HS-5 (cell line): ENCODE measurements around the gene DNAJC10.
"Not testable (repeated sequence)": the region's sequence is repeated elsewhere in the genome, so short reads cannot be mapped to it uniquely, and the experiment has no call there.

ENCODE experiments used
- DNase-seq: peaks from one replicate; pipeline ENCODE4 v3.0.0-alpha.2; 2012; ENCODE audit warnings: low read depth

The DNAJC10 gene

GRCh38 chr2:182726473-182726872, 10.4 kb downstream of the DNAJC10 start:
- DNase-seq: no peak

GRCh38 chr2:182728014-182728413, 12.0 kb downstream of the DNAJC10 start:
- DNase-seq: no peak

- no peak for DNase-seq
These were observed 13.8 kb downstream of the DNAJC10 start for GRCh38 chr2:182729710-182730339.

- no peak for DNase-seq
These were observed 14.4 kb downstream of the DNAJC10 start for GRCh38 chr2:182730486-182730885.

- no peak for DNase-seq
These were observed 16.7 kb downstream of the DNAJC10 start for GRCh38 chr2:182732736-182733135.

- no peak for DNase-seq
These were observed 17.5 kb downstream of the DNAJC10 start for GRCh38 chr2:182733572-182733971.

GRCh38 chr2:182736856-182737255, 20.8 kb downstream of the DNAJC10 start:
- DNase-seq: not testable (repeated sequence)

- DNase-seq: no peak
These were observed 24.6 kb downstream of the DNAJC10 start for GRCh38 chr2:182740701-182741100.

- DNase-seq: no peak
These were observed 25.6 kb downstream of the DNAJC10 start for GRCh38 chr2:182741620-182742019.

GRCh38 chr2:182744490-182744889, 28.4 kb downstream of the DNAJC10 start:
- no peak for DNase-seq

GRCh38 chr2:182745061-182745460, 29.0 kb downstream of the DNAJC10 start:
- DNase-seq: no peak

- DNase-seq: not testable (repeated sequence)
These were observed 29.8 kb downstream of the DNAJC10 start for GRCh38 chr2:182745894-182746293.

- DNase-seq: no peak
These were observed 38.2 kb downstream of the DNAJC10 start for GRCh38 chr2:182754231-182754630.

- no peak for DNase-seq
These were observed 42.3 kb downstream of the DNAJC10 start for GRCh38 chr2:182758379-182758778.

- DNase-seq: no peak
These were observed 45.8 kb downstream of the DNAJC10 start for GRCh38 chr2:182761903-182762302.

- no peak for DNase-seq
These were observed 47.4 kb downstream of the DNAJC10 start for GRCh38 chr2:182763311-182763912.

- no peak for DNase-seq
These were observed 50.6 kb downstream of the DNAJC10 start for GRCh38 chr2:182766626-182767025.

GRCh38 chr2:182767578-182767977, 51.5 kb downstream of the DNAJC10 start:
- DNase-seq: no peak

- DNase-seq: not testable (repeated sequence)
These were observed 52.9 kb downstream of the DNAJC10 start for GRCh38 chr2:182768950-182769349.

GRCh38 chr2:182779323-182779722, 63.3 kb downstream of the DNAJC10 start:
- DNase-seq: no peak

GRCh38 chr2:182781099-182781498, 65.0 kb downstream of the DNAJC10 start:
- DNase-seq: not testable (repeated sequence)

- DNase-seq: not testable (repeated sequence)
These were observed 66.6 kb downstream of the DNAJC10 start for GRCh38 chr2:182782686-182783085.

GRCh38 chr2:182784058-182784706, 68.1 kb downstream of the DNAJC10 start:
- no peak for DNase-seq
